A673 (cell line): ENCODE data around the gene OLFML1. TPM values are rescaled to one million over a fixed set of nuclear protein-coding genes. Genes with fewer than 3 reads are reported as not detected.

Experiments
- BruUV-seq: library from RNA; stranded (reverse); fragments of 400-500 nt; replicated peaks from 2 replicates; lab custom pipeline; 2021; lab: Mats Ljungman, UMichigan
- CTCF ChIA-PET: fragments of 300-600 bp; sonication (Branson Sonifier 250); formaldehyde crosslinking; loops from one replicate; lab custom pipeline; 2022; ENCODE audit warnings: antibody characterized with exemption; lab: Charles Lee
- POLR2A ChIA-PET: fragments of 300-600 bp; sonication (Branson Sonifier 250); formaldehyde crosslinking; loops from one replicate; lab custom pipeline; 2022; ENCODE audit warnings: antibody characterized with exemption; ENCODE audit not compliant: low non-redundant PET; lab: Charles Lee
- DNase-seq: peaks from one replicate; pipeline ENCODE4 v3.0.0-alpha.2; 2015; ENCODE audit warnings: low spot score
- H3K27ac ChIP-seq: fragments of 200-600 bp; sonication (generic); 2 replicates; pipeline ENCODE4 v1.5.1; 2016; ENCODE audit warnings: mixed run types, low read depth, mild to moderate bottlenecking, mixed read lengths, antibody characterized with exemption, low read length; ENCODE audit not compliant: poor library complexity, severe bottlenecking
- H3K27me3 ChIP-seq: fragments of 200-600 bp; sonication (generic); replicated peaks from 2 replicates; pipeline ENCODE4 v1.6.1; 2017; ENCODE audit warnings: mixed run types, low read depth, mild to moderate bottlenecking, mixed read lengths, antibody characterized with exemption, low read length; ENCODE audit not compliant: insufficient read depth, poor library complexity
- H3K36me3 ChIP-seq: fragments of 200-600 bp; sonication (generic); 2 replicates; pipeline ENCODE4 v1.6.1; 2016; ENCODE audit warnings: mixed run types, mild to moderate bottlenecking, mixed read lengths, antibody characterized with exemption, low read length; ENCODE audit not compliant: insufficient read depth, poor library complexity, severe bottlenecking
- H3K4me1 ChIP-seq: fragments of 200-600 bp; sonication (generic); 2 replicates; pipeline ENCODE4 v1.6.1; 2017; ENCODE audit warnings: mixed run types, mild to moderate bottlenecking, mixed read lengths, antibody characterized with exemption, low read length; ENCODE audit not compliant: insufficient read depth, poor library complexity, severe bottlenecking
- H3K4me3 ChIP-seq: fragments of 200-600 bp; sonication (generic); 2 replicates; pipeline ENCODE4 v1.5.1; 2016; ENCODE audit warnings: low read depth, mixed run types, mild to moderate bottlenecking, mixed read lengths, low read length; ENCODE audit not compliant: poor library complexity, severe bottlenecking
- H3K9me3 ChIP-seq: fragments of 200-600 bp; sonication (generic); 2 replicates; pipeline ENCODE4 v1.6.1; 2016; ENCODE audit warnings: mixed run types, low read depth, mild to moderate bottlenecking, mixed read lengths, antibody characterized with exemption, low read length; ENCODE audit not compliant: poor library complexity, severe bottlenecking
- EZH2 ChIP-seq: fragments of 200-600 bp; sonication (generic); IDR thresholded peaks from 2 replicates; pipeline ENCODE4 v1.6.1; 2017; ENCODE audit warnings: borderline replicate concordance, low read depth, mild to moderate bottlenecking, mixed read lengths, antibody characterized with exemption, low read length; ENCODE audit not compliant: poor library complexity, severe bottlenecking
- intact Hi-C: fragments of 100-400 bp; cut with micrococcal nuclease; formaldehyde crosslinking; loops from one replicate; pipeline ENCODE4 v1.10.0; 2022; ENCODE audit not compliant: unreplicated experiment
- total RNA-seq: library from RNA; stranded (reverse); gene quantifications from 2 replicates; pipeline ENCODE4 v1.2.3, GENCODE V29; 2021
- TF ChIP-seq, protein P1 (sequence below): fragments of 300-800, 200-600 bp; sonication (generic); conservative IDR thresholded peaks from 2 replicates; pipeline ENCODE4 v1.5.1; 2017; ENCODE audit warnings: low read depth, mild to moderate bottlenecking, antibody characterized with exemption, low read length, moderate library complexity, mixed read lengths

The OLFML1 gene
- total RNA-seq, 1 experiment from 2014 or later: not detected

DNA sequence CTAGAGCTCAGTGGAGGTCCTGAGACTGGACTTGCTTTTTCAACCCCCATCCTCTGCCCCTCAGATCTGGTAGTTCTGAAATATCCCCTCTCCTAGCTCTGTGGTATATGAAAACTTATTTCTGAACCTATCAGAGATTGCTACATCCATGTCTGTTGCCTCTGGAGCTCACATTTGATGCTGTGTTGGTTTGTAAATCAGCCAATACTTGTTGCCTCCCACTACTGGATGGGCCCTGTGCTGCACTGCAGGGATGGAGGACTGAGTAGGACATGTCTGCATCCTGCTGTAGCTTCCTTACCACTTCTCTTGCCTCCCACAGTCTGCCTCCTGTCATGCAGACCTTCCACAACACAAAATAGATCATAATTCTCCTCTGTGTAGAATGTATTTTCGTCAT, 5.2 kb downstream of the OLFML1 start:
- H3K4me3 ChIP-seq: no peak overlapping the region
- BruUV-seq: no TSS peak
- no peak overlapping the region for H3K27ac ChIP-seq
- POLR2A ChIA-PET: no interaction called here
- H3K4me1 ChIP-seq: no peaks in the 10 kb centered on the region
- H3K9me3 ChIP-seq: no peaks in the 10 kb centered on the region
- TF ChIP-seq, protein P1, sequence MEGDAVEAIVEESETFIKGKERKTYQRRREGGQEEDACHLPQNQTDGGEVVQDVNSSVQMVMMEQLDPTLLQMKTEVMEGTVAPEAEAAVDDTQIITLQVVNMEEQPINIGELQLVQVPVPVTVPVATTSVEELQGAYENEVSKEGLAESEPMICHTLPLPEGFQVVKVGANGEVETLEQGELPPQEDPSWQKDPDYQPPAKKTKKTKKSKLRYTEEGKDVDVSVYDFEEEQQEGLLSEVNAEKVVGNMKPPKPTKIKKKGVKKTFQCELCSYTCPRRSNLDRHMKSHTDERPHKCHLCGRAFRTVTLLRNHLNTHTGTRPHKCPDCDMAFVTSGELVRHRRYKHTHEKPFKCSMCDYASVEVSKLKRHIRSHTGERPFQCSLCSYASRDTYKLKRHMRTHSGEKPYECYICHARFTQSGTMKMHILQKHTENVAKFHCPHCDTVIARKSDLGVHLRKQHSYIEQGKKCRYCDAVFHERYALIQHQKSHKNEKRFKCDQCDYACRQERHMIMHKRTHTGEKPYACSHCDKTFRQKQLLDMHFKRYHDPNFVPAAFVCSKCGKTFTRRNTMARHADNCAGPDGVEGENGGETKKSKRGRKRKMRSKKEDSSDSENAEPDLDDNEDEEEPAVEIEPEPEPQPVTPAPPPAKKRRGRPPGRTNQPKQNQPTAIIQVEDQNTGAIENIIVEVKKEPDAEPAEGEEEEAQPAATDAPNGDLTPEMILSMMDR: no peak
- TF ChIP-seq EZH2: no peak
- DNase-seq: no peak
- no peaks in the 10 kb centered on the region for H3K36me3 ChIP-seq
- CTCF ChIA-PET: no interaction called here
- H3K27me3 ChIP-seq: peaks cover 2% of the 10 kb centered on the region
- intact Hi-C loops: no loop called here

DNA sequence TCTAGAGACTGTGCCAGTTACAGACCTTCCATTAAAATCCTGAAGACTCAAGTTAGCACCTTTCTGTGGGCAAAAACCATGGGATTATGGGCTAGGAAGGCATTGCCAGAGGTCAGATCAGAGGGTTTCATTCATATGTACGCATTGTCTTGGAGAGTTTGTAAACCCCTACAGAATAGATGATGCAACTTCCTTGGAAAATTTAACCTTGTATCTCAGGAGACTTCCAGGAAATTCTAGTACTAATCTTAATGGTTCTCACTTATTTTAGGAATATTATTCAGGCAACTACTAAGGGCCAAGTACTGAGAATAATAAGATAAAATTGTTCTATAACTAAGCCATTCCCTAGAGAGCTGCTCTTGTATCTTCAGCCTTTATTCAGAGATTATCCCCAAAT, 6.9 kb downstream of the OLFML1 start:
- Histone ChIP-seq H3K4me1 (no peaks in the 10 kb centered on the region), H3K27ac (no peak overlapping the region), H3K36me3 (no peaks in the 10 kb centered on the region), H3K27me3 (peaks cover 2% of the 10 kb centered on the region), H3K9me3 (no peaks in the 10 kb centered on the region), H3K4me3 (no peak overlapping the region)
- ChIA-PET CTCF (no interaction called here), POLR2A (no interaction called here)
- intact Hi-C loops: no loop called here
- no TSS peak for BruUV-seq
- DNase-seq: no peak
- no peak for TF ChIP-seq EZH2
- TF ChIP-seq, protein P1: no peak

DNA sequence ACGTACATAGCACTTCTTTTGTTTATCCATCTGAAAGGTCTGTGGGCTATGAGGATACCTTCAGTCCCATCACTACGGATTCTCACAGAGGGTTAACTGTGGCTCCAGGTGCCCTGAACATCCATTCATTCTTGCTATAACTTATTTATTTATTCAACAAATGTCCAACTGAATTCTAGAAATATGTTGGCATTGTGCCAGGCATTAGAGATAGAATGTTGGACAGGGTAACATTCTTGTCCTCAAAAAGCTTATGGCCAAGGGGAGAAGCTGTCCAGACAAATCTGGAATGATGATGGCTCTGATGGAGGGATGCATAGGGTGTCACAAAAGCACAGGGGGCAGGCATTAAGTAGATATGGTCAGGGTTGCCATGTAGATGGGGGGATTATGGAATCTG, 8.4 kb downstream of the OLFML1 start:
- ChIA-PET CTCF (no interaction called here), POLR2A (no interaction called here)
- no peak for DNase-seq
- Histone ChIP-seq H3K9me3 (no peaks in the 10 kb centered on the region), H3K4me1 (no peaks in the 10 kb centered on the region), H3K27me3 (peaks cover 2% of the 10 kb centered on the region), H3K4me3 (no peak overlapping the region), H3K36me3 (no peaks in the 10 kb centered on the region), H3K27ac (no peak overlapping the region)
- intact Hi-C loops: no loop called here
- no TSS peak for BruUV-seq
- TF ChIP-seq, protein P1: no peak
- TF ChIP-seq EZH2: no peak
